Stimulated activated CD4-positive, alpha-beta T cell treated with anti-CD3 and anti-CD28 coated beads, Interleukin-15, amount 100 ng/mL, for 1 hour (primary cell): ENCODE data around the gene PICK1.
A peak's percentile ranks its signal among the peaks of the same experiment; 100 is the strongest.
"Not testable (repeated sequence)": the region's sequence is repeated elsewhere in the genome, so short reads cannot be mapped to it uniquely, and the experiment has no call there.

Source experiments
- DNase-seq, 2 donors: peaks; one replicate each; pipeline ENCODE4 v3.0.0-alpha.2; 2020; ENCODE audit warnings: low read depth in 1 of 2, low spot score in 1 of 2

The PICK1 gene

GRCh38 chr22:38114484-38115398 lies 57.5 kb downstream of the PICK1 start:
- peak; percentile 45 to 71 for DNase-seq

DNA sequence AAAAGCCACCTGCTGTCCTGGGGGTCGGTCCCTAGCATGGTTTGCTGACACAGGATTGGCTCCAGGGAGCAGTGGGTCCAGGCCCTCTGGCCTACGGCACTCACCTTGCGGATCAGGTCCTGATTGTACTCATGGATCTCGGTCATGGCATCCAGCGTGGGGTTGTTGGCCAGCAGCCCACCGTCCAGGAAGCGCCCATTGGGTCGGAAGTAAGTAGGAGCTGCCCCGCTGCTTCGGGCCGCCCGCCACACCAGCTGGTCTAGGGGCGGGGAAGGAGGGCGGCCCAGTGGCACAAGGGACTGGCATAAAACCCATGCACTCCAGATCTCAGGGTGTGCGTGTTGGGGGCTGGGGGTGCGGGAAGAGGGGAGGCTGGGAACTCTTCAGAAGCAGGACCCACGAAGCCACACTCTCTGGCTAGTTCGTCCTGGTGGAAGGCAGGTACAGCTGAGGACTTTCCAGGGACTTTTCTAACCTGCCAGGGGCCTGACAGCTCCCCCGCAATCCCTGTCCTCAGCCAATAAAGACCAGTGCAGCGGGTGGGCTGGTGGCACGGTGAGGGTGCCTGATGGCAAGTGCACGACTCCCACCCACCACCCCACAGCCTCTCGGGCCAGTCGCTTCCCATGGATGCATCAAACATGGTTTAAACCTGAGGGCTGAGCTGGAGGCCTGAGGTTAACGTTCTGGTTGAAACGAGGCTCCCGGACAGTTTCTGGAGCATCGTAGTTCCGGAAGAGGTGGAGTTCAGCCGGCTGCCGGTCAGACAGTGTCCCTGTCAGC lies 58.4 kb downstream of the PICK1 start:
- no peak for DNase-seq

DNA sequence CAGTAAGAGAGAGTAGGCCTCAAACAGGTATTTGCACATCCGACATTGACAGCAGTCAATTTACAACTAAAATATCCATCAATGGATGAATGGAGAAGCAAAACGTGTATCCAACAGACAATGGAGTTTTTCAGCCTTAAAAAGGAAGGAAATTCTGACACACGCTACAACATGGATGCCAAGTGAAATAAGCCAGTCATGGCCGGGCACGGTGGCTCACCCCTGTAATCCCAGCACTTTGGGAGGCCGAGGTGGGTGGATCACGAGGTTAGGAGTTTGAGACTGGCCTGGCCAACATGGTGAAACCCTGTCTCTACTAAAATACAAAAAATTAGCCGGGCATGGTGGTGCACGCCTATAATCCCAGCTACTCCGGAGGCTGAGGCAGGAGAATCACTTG lies 60.4 kb downstream of the PICK1 start:
- DNase-seq, result not testable (repeated sequence)

GRCh38 chr22:38118182-38118581 lies 61.0 kb downstream of the PICK1 start:
- no peak for DNase-seq

GRCh38 chr22:38118747-38119146 lies 61.5 kb downstream of the PICK1 start:
- not testable (repeated sequence) for DNase-seq

DNA sequence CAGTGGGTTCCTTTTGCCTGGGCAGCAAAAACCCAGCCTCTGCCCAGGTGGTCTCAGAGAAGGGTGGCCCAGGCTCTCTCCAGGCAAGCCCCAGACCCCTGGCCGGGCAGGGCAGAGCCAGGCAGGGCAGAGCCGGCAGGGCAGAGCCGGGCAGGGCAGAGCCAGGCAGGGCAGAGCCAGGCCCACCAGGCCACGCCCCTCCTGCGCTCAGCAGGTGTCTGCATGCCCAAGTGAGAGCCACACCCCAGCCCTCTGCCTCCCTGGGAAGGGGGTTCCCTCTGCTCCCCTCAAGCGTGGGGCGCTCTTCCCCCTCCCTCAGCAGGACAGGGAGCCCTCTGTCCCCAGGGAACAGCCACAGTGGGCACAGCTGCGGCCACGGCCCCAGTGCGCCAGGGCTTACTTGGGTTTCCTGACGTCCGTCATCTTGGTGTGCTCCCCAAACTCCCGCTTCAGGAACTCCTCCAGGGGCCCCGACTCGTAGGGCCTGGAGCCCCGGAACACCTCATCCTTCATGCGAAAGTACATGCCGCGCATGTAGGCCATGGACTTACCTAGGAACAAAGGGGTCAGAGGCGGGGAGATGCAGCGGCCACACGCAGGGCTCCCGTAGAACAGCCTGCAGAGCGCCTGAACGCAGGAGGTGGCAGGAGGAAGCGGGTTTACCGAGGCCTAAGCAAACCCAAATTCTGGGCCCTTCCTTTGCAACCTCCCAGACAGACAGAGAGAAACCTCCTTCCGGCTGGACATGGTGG lies 63.3 kb downstream of the PICK1 start:
- no peak for DNase-seq

GRCh38 chr22:38122616-38123015 lies 65.4 kb downstream of the PICK1 start:
- no peak for DNase-seq

- DNase-seq, result no peak
Measured at GRCh38 chr22:38124236-38124974, 67.2 kb downstream of the PICK1 start.

GRCh38 chr22:38125038-38125610 lies 67.9 kb downstream of the PICK1 start:
- no peak for DNase-seq
